Amniotic stem cell (primary cell): ENCODE results near the gene GLI1.
A peak's percentile ranks its signal among the peaks of the same experiment; 100 is the strongest.
"Not testable (repeated sequence)": the region's sequence is repeated elsewhere in the genome, so short reads cannot be mapped to it uniquely, and the experiment has no call there.

ENCODE experiments used
- DNase-seq: peaks from one replicate; lab custom pipeline; 2025; lab: John Stamatoyannopoulos, UW

GLI1 gene

DNA sequence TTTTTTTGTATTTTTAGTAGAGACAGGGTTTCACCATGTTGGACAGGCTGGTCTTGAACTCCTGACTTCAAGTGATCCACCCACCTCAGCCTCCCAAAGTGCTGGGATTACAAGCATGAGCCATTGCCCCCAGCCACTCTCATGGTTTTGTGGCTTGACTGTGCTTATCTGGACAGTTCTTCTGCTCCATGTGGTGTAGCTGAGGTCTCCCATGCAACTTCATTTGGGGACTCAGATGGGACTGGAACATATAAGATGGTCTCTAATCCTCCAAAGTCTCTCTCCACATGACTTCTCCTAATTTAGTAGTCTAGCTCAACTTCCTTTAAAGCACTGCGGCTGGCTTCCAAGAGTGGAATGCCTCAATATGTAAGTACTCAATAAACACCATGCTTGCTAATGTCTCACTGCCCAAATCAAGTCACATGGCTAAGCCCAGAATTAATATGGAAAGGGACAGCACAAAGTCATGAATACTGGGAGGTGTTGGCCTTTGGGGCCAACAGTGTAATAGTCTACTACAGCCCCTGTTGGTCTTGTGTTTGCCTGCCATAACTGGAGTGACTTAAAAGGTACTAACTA, 17.6 kb upstream of the GLI1 start:
- no peak for DNase-seq

DNA sequence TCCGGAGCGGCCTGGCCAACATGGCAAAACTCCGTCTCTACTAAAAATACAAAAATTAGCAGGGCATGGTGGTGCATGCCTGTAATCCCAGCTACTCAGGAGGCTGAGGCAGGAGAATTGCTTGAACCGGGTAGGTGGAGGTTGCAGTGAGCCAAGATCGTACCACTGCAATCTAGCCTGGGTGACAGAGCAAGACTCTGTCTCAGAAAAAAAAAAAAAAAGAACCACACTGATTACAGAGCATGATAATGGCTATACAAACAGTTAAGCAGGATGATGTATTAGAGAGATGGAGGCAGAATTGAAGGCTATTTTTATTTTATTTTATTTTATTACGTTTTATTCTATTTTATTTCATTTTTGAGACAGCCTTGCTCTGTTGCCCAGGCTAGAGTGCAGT, 15.2 kb upstream of the GLI1 start:
- not testable (repeated sequence) for DNase-seq

DNA sequence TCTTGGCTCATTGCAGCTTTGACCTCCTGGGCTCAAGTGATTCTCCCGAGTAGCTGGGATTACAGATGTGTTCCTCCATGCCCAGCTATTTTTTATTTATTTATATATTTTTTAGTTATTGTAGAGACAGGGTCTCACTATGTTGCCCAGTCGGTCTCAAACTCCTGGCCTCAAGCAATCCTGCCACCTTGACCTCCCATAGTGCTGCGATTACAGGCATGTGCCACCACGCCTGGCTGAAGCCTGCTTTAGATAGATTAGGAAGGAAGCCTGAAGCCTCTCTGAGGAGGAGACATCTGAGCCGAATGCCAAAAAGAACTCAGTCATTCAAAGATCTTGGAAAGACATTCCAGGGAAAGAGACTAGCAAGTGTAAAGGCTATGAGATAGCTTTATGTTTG, 14.8 kb upstream of the GLI1 start:
- DNase-seq: no peak

DNA sequence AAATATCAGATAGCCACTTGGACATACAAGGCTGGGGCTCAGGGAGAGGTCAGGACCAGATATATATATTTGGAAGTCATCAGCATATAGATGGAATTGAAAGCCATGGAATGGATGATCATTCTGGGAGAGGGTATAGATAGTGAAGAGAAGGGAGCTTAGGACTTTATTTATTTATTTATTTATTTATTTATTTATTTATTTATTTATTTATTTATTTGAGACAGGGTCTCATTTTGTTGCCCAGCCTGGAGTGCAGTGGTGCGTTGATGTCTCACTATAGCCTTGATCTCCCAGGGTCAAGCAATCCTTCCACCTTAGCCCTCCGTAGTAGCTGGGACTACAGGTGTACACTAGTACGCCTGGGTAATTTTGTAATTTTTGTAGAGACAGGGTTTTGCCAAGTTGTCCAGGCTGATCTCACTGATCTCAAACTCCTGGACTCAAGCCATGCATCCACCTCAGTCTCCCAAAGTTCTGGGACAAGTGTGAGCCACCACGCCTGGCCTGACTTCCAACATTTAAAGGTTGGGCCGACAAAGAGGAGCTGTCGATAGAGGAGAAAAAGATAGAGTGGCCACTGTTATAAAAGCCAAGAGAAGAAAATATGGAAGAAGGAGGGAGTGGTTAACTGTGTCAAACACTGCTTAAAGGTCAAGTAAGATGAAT, 13.2 kb upstream of the GLI1 start:
- no peak for DNase-seq

DNA sequence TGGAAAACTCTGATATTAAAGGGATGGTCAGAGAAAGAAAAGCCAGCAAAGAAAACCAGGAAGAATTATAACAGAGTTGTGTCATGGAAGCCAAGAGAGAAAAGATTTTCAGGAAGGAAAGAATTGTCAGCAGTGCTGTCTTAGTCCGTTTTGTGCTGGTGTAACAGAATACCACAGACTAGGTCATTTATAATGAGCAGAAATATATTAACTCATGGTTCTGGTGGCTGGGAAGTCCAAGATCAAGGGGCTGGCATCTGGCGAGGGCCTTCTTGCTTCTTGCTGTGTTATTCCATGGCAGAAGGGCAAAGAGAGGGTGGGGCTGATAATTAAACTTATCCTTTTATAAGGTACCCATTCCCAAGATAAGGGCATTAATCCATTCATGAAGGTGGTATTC, 10.9 kb upstream of the GLI1 start:
- no peak for DNase-seq

DNA sequence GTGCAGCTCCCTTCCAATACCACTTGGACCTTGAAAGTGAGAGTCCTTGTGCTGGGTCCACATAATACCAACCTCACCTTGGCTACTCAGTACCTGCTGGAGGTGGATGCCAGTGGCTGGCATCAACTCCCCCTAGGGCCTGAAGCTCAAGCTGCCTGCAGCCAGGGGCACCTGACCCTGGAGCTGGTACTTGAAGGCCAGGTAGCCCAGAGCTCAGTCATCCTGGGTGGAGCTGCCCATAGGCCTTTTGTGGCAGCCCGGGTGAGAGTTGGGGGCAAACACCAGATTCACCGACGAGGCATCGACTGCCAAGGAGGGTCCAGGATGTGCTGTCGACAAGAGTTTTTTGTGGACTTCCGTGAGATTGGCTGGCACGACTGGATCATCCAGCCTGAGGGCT, 10.2 kb upstream of the GLI1 start:
- DNase-seq: no peak

DNA sequence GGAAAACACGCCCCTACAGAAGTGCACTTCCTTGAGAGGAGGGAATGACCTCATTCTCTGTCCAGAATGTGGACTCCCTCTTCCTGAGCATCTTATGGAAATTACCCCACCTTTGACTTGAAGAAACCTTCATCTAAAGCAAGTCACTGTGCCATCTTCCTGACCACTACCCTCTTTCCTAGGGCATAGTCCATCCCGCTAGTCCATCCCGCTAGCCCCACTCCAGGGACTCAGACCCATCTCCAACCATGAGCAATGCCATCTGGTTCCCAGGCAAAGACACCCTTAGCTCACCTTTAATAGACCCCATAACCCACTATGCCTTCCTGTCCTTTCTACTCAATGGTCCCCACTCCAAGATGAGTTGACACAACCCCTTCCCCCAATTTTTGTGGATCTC, 9.5 kb upstream of the GLI1 start:
- DNase-seq: no peak

DNA sequence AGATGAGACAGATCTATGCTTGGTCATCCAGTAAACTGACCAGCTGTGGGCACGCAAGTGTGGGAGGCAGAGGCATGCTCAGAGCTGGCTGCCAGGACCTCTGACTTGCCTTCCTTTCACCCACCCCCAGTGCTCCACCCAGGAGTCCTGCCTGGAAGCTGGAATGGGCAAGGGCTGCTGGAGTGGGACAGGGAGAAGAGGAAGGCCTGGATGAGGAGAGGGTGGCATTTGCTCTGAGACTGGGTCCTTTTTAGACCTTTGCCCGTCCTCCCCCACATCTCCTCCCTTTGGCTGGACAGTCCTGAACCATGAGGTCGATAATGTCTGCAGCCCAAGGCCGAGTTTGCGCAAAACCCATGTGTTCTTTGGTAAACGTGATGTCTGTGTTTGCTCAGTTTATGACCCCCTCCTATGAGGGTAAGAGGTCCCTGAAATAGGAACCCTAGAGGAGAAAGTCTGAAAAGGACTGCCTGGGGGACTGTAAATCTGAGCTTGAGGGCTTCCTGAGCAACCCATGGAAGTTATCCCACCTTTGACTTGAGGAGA, 8.3 kb upstream of the GLI1 start:
- DNase-seq: no peak

DNA sequence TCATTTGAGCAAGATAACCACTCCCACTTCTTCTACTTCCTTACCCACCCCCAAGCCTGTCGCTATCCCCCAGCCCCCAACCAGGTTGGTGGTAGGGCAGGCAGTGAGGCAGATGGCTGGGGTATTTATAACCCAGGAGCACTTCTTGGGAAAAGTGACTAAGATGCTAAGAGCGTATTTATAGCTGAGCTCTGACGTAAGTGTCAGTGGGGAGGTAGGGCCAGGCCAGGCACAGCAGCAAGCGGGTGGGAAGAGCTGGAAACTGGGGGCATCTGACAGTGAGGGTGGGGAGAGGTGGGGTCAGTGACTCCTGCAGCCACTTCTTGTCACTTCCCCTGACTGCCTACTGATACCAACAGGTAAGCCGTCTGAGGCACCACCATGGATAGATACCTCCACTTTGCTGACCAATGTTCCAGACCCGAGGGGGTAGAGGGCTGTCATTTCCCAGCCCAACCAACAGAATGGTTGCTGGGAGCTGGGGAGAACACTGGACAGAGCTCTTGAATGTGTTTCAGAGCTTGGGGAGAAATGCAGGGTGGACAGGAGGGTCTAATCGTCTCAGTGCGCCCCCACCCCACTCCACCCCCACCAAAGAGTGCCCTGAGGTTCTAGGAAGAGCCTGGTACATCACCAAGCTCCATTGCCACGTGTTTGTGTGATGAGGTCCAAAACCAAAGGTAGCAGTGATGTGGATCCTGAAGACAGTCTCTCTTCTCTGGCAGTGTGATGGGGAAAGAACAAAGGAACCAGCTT, 7.2 kb upstream of the GLI1 start:
- DNase-seq: peak; percentile 31

DNA sequence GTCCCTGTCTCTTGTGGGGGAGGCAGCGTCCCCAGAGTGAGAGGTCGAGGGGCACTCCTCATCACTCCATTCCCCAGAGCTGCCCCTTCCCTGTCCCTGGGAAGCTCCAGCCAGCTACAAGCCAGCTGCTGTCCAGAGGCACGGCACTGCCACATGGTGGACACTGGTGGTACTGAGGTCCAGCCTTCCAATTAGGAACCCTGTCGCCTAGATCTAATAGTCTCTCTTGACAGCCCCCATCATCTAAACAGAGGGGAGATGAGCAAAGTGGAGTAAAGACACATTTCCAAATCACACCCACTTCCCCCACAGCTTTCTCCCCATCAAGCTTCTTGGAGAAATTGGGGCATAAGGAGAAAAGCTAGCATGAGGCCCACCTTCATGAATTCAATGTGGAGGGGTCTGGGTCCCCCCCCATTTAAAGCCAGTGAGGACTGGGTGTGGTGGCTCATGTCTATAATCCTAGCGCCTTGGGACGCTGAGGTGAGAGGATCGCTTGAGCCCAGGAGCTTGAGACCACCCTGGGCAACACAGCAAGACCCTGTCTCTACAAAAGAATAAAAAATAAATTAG, 6.6 kb upstream of the GLI1 start:
- peak; percentile 58 for DNase-seq

DNA sequence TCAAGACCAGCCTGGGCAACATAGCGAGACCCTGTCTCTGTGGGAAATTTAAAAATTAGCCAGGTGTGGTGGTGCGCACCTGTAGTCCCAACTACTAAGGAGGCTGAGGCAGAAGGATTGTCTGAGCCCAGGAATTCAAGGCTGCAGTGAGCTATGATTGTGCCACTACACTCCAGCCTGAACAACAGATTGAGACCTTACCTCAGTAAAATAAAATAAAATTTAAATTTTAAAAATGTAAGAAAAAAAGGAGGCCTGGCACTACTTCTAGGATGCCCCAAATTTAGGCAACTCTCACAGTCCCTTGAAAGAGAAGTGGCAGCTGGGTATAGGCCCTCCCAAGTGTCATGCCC, 5.4 kb upstream of the GLI1 start:
- no peak for DNase-seq

DNA sequence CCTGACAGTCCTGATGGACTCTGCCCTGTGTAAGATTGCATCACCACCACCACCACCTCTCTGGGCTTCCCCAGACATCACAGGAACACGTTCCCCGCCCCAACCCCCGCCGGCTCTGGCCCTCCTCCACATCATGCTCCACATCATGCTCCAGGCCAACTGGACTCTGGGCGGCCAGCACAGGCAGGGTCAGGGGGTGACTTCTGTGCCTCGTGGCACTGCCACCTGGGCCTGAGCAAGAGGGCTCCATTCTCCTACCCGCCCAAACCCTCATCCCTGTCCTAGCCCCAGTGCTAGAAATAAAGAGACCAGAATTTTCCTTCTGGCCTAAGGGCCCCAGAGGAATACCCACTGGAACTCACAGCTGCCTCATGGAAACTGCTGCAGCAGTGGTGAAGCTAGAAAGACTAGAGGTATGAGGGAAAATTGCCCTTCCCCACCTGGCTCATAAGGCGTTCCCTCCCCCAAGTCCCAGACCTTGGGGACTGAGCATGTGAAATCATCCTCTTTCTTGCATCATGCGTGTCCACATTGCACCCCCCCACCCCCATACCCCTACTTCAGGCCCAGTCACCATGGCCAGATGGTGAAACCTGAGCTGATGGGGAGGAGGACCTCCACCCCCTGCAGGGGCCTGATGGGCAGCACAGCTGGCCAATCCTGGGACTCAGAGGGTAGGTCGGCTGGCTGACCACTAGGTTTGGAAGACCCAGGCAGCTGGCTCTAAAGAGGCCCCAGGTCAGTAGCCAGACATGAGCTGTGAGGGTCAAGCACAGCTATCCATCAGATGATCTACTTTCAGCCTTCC, 4.8 kb upstream of the GLI1 start, which contains the start of gene INHBE:
TSS of gene INHBE (plus strand) at position 742 of the 808 bp plus-strand sequence. CDS start 230 bp downstream, outside the sequence.
- DNase-seq: no peak

DNA sequence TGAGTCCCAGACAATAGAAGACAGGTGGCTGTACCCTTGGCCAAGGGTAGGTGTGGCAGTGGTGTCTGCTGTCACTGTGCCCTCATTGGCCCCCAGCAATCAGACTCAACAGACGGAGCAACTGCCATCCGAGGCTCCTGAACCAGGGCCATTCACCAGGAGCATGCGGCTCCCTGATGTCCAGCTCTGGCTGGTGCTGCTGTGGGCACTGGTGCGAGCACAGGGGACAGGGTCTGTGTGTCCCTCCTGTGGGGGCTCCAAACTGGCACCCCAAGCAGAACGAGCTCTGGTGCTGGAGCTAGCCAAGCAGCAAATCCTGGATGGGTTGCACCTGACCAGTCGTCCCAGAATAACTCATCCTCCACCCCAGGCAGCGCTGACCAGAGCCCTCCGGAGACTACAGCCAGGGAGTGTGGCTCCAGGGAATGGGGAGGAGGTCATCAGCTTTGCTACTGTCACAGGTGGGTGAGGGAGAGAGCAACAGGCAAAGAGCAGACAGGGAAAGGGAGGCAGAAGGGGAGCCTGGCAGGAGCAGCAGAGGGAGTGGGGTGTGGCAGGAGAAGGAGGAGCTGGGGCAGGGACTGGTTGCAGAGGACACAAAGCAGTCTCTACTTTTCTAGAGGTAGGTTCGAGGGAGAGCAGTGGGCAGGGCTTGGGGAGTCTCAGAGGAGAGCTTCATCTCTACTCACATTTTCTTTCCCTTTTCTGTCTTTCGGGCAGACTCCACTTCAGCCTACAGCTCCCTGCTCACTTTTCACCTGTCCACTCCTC, 4.0 kb upstream of the GLI1 start:
- no peak for DNase-seq

DNA sequence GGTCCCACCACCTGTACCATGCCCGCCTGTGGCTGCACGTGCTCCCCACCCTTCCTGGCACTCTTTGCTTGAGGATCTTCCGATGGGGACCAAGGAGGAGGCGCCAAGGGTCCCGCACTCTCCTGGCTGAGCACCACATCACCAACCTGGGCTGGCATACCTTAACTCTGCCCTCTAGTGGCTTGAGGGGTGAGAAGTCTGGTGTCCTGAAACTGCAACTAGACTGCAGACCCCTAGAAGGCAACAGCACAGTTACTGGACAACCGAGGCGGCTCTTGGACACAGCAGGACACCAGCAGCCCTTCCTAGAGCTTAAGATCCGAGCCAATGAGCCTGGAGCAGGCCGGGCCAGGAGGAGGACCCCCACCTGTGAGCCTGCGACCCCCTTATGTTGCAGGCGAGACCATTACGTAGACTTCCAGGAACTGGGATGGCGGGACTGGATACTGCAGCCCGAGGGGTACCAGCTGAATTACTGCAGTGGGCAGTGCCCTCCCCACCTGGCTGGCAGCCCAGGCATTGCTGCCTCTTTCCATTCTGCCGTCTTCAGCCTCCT, 3.4 kb upstream of the GLI1 start:
- DNase-seq: no peak

DNA sequence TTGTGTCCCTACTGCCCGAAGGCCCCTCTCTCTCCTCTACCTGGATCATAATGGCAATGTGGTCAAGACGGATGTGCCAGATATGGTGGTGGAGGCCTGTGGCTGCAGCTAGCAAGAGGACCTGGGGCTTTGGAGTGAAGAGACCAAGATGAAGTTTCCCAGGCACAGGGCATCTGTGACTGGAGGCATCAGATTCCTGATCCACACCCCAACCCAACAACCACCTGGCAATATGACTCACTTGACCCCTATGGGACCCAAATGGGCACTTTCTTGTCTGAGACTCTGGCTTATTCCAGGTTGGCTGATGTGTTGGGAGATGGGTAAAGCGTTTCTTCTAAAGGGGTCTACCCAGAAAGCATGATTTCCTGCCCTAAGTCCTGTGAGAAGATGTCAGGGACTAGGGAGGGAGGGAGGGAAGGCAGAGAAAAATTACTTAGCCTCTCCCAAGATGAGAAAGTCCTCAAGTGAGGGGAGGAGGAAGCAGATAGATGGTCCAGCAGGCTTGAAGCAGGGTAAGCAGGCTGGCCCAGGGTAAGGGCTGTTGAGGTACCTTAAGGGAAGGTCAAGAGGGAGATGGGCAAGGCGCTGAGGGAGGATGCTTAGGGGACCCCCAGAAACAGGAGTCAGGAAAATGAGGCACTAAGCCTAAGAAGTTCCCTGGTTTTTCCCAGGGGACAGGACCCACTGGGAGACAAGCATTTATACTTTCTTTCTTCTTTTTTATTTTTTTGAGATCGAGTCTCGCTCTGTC, 2.7 kb upstream of the GLI1 start:
- DNase-seq: no peak

DNA sequence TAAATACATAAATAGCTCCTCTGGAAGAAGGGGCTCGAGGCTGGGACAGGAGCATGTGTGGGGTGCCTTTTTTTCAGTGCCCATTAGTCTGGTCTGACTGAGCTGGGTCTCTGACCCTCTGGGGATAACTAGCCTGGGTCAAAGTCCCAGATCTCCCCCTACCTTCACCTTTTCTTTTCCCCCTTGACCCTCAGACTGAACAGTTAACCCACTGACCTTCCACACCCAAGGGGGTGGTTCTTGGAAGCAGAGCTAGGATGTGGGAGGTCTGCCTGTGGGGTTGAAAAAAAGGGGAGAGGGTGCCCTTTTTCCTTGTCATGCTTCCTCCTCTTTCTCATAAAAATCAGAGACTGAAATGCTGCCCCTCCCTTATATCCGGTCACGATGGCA, 925 bp upstream of the GLI1 start:
- no peak for DNase-seq

DNA sequence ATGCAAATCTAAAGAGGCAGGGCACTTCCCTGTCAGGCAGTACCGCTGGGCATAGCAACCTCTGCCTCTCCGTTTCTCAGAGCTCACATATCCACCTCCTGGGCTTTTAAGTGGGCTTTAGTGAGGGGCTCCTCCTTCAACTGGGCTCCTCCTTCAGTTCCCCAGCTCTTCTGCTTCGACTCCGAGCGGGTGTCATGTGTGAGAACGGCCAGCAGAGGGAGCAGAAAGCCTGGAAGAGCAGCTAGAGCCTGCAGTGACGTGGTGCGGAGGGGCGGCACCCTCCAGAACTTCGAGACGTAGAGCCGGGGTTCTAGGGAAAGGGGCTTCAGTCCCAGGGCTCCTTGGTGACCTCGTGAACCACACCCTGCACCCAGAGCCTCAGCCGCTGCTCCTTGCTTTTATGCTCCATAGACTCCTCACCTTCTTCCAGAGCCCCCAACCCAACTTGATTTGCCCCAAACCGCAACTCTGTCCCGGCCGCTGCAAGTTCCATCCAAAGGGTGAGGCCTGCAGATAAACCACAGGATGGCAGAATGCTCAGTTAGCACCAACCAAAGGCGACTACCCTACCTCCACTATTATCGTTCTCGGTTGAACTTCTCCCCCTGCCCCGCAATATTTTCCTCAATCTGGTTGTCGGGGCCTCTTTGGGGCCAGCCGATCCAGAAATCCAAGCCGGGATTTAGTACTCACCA, 383 bp upstream of the GLI1 start:
- peak; percentile 92 for DNase-seq

DNA sequence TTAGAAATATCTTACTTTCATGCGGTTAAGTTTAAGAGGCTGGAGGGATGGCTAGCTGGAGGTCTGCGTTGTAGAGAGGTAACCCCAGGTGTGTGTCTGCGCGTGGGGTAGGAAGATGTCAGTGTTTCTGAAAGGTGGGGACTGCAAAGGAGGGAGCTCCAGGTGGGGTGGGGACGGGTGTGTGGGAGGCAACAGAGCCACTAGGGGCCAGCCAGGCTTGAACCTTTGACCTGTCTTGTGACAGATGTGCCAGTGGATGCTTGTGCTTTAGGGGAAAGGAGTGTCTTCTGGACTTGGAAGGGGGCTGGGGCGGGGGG, 841 bp downstream of the GLI1 start:
- no peak for DNase-seq

DNA sequence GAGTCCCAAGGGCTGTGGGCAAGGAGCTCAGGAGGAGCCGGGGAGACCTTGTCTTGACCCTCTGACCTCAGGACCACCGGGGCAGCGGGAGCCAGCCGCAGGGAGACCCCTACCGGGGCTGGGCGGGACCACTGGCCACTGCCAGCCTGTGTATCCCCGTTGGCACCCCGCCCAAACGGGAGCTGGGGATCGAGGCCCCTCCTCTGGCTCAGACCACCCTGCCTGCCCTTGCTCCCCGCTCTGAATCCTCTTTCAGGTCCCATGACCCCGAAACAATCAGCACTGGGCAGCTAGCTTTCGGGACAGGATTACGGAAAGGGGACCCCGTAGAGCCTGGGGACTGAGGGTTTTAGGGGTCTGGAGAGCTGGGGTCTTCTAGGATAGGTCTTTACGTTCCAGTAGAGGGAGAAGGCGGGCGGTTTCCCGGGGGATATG, 1.3 kb downstream of the GLI1 start:
- no peak for DNase-seq
